ENCODE results near the gene AKT2. TPM values are rescaled to one million over a fixed set of nuclear protein-coding genes. Genes with fewer than 3 reads are reported as not detected.

Gene AKT2
- total and polyA plus RNA-seq, 8 donors = 49.2 to 79.3 (median 55.4) TPM

GRCh38 chr19:40263440-40264313 is 21.5 kb downstream of the AKT2 start:
- no peak for DNase-seq
- no peak for TF ChIP-seq CTCF (IDR thresholded peaks at IDR 0.05)
- intact Hi-C loops (cut with DNase I) = no loop called here
- no peak for FAIRE-seq
- H3K36me3 ChIP-seq = peaks cover 0 to 11% (median 0%) of the 10 kb centered on the region in 3 donors
- 91 to 93% methylated on average over 24 of the region's 24 CpGs for WGBS, 2 donors
- no peak overlapping the region for H3K4me3 ChIP-seq
- no peaks in the 10 kb centered on the region for H3K9me3 ChIP-seq
- peaks cover 0 to 10% (median 8%) of the 10 kb centered on the region in 3 donors for H3K4me1 ChIP-seq
- H3K27me3 ChIP-seq = no peaks in the 10 kb centered on the region
- no peak overlapping the region for H3K27ac ChIP-seq
- no peak for ATAC-seq

GRCh38 chr19:40262422-40262821 is 22.7 kb downstream of the AKT2 start:
- intact Hi-C loops (cut with DNase I) = no loop called here

GRCh38 chr19:40261631-40262030 is 23.5 kb downstream of the AKT2 start:
- intact Hi-C loops (cut with DNase I) = no loop called here
- H3K9me3 ChIP-seq = no peaks in the 10 kb centered on the region
- no peak for FAIRE-seq

More at GRCh38 chr19:40262422-40262821, 22.7 kb downstream of the AKT2 start:
- Histone ChIP-seq H3K36me3 (peaks cover 0 to 11% (median 0%) of the 10 kb centered on the region in 3 donors), H3K4me3 (no peak overlapping the region), H3K4me1 (peaks cover 0 to 4% (median 4%) of the 10 kb centered on the region in 3 donors), H3K9me3 (no peaks in the 10 kb centered on the region), H3K27ac (no peak overlapping the region), H3K27me3 (no peaks in the 10 kb centered on the region)
- WGBS, 2 donors = 95 to 98% methylated on average over 3 of the region's 3 CpGs
- no peak for FAIRE-seq
- no peak for DNase-seq
- ATAC-seq = no peak
- no peak for TF ChIP-seq CTCF (IDR thresholded peaks at IDR 0.05)

GRCh38 chr19:40257096-40257517 is 28.0 kb downstream of the AKT2 start:
- H3K4me3 ChIP-seq = no peak overlapping the region
- H3K4me1 ChIP-seq = peaks cover 6 to 16% (median 10%) of the 10 kb centered on the region in 3 donors
- intact Hi-C loops (cut with DNase I) = no loop called here
- no peaks in the 10 kb centered on the region for H3K27me3 ChIP-seq
- ATAC-seq = peak; percentile 43 to 78 (median 48)
- no peak for TF ChIP-seq CTCF (IDR thresholded peaks at IDR 0.05)
- H3K9me3 ChIP-seq = no peaks in the 10 kb centered on the region
- no peak overlapping the region for H3K27ac ChIP-seq
- peaks cover 0 to 22% (median 13%) of the 10 kb centered on the region in 3 donors for H3K36me3 ChIP-seq
- no peak for FAIRE-seq
- WGBS, 2 donors = 60 to 65% methylated on average over 9 of the region's 9 CpGs
- DNase-seq = peak in 4 of 6 donors; percentile 42 to 83 (median 57)

More at GRCh38 chr19:40261631-40262030, 23.5 kb downstream of the AKT2 start:
- WGBS, 2 donors = 81 to 83% methylated on average over 8 of the region's 8 CpGs
- H3K27me3 ChIP-seq = no peaks in the 10 kb centered on the region
- no peak for ATAC-seq
- no peak for TF ChIP-seq CTCF (IDR thresholded peaks at IDR 0.05)
- H3K4me3 ChIP-seq = no peak overlapping the region
- peaks cover 0 to 14% (median 0%) of the 10 kb centered on the region in 3 donors for H3K36me3 ChIP-seq
- DNase-seq = no peak
- no peak overlapping the region for H3K27ac ChIP-seq
- peaks cover 3 to 7% (median 4%) of the 10 kb centered on the region in 3 donors for H3K4me1 ChIP-seq

- no peak overlapping the region for H3K4me3 ChIP-seq
- FAIRE-seq = no peak
- 92 to 98% methylated on average over 6 to 8 of the region's 8 CpGs for WGBS, 2 donors
- H3K9me3 ChIP-seq = no peaks in the 10 kb centered on the region
- H3K27ac ChIP-seq = no peak overlapping the region
- DNase-seq = no peak
- H3K4me1 ChIP-seq = peaks cover 6 to 20% (median 14%) of the 10 kb centered on the region in 3 donors
- peaks cover 0 to 22% (median 13%) of the 10 kb centered on the region in 3 donors for H3K36me3 ChIP-seq
- H3K27me3 ChIP-seq = no peaks in the 10 kb centered on the region
- no peak for ATAC-seq
- no peak for TF ChIP-seq CTCF (IDR thresholded peaks at IDR 0.05)
- intact Hi-C loops (cut with DNase I) = no loop called here
These were observed 28.6 kb downstream of the AKT2 start for GRCh38 chr19:40256512-40256911.
